Stimulated activated CD8-positive, alpha-beta memory T cell treated with anti-CD3 and anti-CD28 coated beads, Interleukin-15, amount 100 ng/mL, for 24 hours (primary cell): ENCODE measurements around the gene AK5.

Experiments
- DNase-seq: peaks from one replicate; pipeline ENCODE4 v3.0.0-alpha.2; 2020; ENCODE audit warnings: low read depth

The AK5 gene

DNA sequence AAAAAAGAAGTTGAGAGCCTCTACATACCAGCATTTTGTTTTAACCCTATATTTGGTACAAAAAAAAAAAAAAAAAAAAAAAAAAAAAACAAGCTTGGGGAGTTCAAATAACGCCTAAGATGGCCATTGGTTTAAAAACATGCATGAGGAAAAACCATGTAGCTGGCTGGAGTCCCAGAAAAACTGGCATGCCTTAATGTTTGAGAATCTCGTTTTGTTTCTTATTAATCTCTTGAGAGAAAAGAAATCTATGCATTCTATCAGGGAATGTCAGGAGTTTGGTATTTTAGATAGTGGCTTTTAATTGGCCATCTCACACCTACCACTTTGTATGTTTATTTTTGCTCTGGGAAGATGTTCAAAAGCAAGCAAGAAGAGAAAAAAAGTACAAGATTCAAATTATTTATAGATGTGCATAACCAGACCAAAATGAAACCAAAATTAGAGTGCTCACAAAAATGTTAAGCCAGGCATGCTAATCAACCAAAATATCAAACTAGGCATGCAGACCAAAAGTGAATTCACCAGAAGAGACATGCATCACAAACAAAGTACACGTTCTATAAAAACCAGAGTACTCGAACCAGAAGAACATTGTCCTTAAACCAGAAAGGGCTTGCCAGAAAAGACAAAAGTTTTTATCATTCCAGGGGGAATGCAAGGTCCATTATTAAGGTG, 156.6 kb downstream of the AK5 start:
- no peak for DNase-seq

DNA sequence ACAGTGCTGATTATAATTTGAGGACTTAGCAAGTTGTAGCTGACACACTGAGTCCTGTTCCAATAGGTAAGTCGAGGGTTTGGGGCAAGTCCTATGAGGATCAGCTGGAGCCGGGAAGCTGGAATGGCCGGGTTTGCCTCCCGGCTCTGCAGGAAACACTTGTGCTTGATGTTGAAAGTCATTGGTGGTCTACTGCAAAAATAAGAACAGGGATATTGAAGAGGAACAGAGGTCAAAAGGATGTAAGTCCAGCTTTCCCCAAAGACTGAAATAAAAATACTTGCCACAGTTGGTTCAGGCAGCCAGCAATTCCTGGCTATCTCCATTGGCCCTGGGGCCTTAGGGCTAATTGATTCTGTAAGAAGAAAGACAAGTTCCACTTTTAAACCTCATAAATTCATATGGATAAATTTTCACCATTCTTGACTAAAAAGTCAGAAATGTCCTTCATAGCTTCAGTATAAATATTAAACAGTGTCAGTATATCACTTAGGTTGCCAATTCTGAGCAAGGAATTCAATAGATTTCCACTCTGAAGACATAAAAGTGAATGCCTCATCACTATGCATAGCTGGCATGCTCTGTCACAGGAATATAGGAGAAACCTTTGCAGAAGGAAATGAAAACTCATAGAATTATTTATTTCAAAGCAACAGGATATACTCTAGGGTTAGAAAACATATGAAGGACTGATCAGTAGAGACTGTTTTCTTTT, 165.2 kb downstream of the AK5 start:
- no peak for DNase-seq

DNA sequence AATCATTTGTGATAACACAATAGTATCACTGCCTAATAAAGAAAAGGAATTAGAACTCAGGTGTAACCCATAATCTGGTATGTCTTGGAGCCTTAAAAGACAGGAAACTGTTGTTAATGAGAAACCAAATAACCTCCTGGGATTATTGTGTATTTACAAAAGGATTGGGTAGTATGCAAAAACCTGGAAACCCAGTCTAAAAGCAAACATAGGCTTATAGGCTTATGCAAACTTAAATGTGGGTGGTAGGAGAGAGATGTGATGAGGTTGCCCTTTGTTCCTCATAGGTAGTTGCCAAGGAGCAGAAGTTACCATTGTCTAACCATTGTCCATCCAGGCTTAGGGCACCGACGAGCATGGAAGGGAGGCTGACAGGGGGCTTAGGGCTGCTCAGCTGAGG, 165.8 kb downstream of the AK5 start:
- DNase-seq: no peak

DNA sequence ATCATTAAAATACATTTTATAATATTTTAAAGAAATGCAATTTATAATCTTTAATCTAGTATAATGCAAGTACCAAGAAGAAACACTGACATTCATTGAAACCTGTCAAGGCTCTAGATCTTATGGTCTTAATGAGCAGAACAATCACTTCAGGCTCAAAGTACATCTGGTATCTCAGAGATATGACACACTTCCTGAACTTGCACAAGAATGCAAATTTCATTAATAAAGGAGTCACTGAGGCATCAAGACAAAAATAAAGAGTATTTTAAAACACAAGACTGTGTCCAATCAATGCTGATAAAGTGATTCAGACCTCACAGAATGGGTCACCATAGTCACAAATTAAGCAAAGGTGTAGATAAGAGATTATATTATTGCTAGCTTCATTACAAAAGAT, 178.1 kb downstream of the AK5 start:
- no peak for DNase-seq

DNA sequence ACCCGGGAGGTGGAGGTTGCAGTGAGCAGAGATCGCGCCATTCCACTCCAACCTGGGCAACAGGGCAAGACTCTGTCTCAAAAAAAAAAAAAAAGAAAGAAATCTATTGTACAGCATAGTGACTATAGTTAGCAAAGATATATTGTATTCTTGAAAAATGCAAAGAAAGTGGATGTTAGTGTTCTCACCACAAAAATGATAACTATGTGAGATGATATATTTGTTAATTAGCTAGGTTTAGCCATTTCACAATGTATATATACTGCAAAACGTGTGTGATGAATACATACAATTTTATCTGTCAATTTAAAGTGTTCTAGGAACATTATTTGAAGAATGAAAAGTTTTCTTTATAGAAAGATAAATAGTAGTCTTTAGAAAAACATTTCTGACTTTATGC, 179.9 kb downstream of the AK5 start:
- no peak for DNase-seq

DNA sequence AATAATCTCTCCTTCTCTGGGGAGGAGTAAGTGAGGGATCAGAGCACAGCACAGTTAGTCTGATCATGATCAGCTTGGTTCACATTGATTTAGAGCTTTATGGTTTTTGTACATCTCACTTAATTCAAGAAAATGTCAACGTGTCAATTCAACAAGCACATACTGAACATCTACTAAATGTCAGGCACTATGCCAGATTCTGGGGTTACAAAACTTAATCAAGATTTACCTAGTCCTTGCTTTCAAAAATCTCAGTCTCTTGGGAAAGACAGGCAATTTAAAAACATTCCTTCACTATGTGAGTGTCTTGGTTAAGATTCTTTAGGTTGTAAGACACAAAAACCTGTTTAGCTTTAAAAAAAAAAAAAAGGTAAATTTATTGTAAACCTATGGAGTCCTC, 181.4 kb downstream of the AK5 start:
- DNase-seq: no peak

DNA sequence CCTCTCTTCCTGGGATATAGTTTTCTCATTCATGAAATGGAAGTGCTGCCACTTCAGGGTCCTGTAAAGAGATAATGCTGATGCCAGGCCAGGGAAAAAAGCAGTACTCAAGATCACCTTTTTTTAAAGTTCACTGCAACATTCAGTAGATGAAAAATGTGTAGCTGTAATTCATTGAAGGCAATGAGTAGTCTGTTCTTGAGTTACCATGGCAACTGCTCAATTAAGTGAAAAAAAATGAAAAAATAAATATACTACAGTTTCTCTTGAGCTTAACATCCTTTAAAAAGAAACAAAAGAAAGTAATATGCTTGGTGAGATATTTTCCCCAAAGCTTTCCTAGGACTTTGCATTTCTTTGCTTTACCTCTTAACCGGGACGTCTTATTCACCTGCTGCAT, 183.3 kb downstream of the AK5 start:
- DNase-seq: no peak

DNA sequence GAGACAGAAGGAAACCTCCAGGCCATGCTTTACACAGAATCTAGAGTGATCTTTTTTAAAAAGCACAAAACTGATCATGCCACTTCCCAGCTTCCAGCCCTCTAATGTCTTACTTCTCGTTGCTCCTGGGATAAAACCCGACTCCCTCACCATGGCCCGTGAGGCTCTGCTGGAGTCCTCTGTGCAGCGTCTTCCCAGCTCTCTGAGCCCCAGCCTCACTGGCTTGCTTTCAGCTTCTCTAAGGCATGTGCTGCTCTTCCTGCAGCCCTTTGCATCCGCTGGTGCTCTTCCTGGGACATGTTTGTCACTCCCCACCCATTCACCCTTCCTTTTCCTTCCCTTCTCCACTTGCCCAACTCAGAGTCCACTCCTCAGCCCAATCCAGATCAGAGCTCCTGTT, 184.1 kb downstream of the AK5 start:
- DNase-seq: no peak

DNA sequence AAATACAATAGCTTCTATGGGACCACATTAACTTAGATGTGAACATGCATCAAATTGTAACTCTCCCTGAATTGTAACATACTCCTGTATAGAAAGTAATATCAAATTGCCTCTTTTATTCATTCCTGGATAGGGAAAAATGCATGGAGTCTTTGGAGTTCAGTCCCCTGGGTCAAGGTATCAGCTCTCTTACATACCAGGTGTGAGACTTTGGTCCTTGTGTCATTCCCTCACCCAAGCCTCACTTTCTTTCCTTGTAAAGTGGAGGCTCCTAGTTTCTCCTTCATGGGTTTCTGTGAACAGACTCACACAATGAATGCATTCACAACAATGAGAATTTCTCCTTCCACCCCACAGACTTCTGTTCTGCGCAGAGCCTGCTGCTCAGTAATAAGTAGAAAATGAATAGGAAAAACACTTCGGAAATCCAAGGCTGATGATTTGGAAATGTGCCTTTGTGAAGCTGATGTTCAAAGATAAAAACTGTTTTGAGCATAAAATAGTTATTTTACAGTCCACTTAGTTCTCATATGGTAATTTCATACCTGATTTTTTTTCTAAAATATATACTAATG, 185.3 kb downstream of the AK5 start:
- no peak for DNase-seq

DNA sequence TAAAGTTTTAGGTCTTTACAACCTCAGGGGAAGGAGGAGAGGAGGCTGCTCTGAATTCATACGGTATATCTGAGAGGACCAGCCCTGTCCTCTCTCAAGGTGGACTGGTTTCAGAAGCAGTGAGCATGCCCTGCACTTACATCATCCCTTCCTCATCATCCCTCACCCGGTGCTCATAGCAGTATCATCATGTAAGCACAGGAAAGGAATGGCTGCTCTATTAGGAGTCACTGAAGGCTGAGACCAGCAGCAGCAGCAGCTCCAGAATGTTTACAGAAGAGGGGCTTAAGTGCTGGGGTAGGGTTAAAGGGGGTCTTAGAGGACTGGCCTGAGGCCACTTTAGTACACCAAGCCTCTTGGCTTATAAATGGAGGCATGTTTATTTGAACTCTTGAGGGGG, 185.9 kb downstream of the AK5 start:
- no peak for DNase-seq

DNA sequence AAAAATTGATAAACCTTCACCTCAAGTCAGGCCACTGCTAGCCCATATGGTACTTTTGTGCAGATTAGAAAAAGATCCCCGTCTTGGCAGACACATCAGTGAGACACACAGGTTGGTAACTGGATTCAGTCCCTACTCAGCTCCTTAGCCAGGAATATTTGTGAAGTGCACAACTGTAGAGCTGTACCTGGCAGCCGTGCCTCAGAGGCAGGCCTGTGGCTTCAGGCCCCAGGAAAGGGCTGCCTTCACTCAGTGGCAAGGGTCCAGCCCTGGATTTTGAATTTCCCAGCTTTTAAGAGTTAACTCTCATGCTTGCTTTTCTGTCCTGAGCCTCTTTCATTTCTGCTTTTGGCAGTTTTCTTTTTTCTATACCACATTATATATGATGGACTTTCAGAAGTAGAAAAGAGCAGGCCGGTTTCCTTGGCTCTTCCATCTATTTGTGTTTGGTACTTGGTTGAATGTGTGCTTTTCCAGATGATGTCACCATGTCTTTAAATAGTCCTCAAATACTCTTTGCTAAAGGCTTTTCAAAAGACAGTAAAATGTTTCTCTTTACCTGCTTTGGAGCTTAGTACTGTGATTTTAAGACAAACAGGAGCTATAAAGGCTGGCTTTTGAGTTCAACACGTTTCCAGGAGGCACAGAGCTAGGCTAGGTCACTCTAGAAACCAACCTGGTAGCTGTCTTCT, 186.6 kb downstream of the AK5 start:
- no peak for DNase-seq

DNA sequence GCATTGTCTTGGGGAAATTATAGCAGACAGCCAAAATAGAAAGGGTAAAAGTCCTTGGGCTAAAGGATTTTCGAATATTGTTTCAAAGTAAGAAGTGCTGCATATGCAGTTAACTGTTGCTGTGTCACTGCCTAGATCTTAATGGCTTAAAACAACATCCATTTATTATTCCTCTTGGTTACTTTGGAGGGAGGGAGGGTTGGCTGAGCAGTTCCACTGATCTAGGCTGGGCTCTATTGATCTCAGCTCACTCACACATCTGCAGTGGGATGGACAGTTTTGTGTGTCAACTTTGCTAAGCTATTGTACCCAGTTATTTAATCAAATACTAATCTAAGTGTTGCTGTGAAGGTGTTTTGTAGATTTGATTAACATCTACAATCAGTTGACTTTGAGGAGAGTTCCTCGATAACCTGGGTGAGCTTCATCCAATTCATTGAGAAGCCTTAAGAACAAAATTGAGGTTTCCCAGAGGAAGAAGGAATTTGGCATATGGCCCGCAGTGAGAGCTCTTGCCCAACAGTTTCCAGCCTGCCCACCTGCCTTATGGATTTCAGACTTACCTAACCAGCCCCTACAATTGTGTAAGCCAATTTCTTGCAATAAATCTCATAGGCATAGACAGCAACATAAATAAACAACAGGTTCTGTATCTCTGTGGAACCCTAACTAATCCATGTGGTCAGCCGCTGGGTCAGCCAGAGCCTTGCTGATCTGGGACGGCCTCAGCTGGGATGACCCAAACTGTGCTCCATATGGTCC, 187.3 kb downstream of the AK5 start:
- no peak for DNase-seq

DNA sequence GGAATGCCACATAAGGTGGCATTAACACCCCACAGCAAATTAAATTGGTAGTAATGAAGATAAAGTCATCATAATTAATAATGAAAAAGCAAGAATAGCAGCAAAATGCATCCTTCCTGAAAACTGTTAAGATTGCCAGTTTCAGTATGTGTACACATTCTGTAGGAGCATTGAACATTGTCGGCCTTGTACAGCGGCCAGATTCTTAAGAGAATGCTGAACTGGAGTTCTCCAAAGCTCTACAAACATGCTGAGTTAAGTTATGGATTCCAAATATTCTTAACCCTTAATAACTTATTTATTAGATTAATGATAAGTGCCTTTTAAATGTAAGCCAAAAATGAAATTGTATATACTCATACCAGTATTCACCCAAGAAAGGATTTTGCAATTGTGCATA, 189.9 kb downstream of the AK5 start:
- DNase-seq: no peak

DNA sequence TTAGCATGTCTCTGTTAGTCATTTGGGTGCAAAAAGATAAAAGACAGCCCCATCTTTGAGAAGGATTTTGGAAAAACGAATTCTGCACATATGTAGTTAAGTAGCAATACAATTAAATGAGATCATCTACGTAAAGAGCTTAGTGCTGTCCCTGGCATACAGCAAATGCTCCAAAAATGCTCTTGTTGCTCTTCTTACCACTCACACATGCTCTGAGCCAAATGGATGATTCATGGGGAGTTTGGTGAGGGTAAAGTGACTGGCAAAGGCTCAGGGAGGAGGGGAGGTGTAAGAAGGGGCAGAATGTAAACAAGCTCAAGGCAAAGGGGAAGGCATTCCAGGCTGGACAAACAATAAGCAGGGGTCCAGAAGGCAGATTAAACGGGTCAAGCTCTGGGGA, 191.9 kb downstream of the AK5 start:
- no peak for DNase-seq

DNA sequence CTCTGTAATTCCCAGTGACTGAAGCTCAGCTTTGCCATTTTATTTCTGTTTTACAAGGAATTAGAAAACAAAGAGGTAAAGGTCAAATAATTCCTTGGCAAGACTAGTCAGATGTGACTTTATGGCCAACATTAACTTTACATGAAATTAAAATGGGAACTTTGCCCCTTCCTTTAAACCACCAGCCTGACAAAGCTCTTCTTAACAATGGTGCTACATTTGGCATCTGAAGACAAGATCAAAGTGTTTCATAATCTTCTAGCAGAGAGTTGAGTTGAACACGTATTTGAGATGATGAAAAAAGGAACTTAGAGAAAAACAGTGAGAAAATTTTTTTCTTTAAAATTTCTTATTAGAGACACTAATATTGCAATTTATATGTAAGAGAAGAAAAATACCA, 193.8 kb downstream of the AK5 start:
- no peak for DNase-seq

DNA sequence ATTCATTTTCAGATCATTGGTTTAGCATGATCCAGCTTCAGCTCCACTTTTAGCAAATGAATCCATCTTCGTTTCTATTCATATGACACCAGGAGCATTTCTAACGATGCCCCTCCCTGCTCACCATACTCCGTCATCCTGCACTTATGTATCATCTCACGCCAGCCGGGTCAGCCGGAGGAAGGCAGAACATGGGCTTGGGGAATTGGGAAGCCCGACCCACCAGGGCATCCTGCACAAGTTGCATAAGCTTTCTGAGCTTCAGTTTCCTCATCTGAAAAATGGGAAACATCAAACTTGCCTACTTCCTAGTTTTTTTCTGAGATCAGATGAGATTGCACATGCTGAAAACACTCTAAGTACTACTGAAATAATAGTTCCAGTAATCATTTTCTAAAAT, 194.7 kb downstream of the AK5 start:
- no peak for DNase-seq

DNA sequence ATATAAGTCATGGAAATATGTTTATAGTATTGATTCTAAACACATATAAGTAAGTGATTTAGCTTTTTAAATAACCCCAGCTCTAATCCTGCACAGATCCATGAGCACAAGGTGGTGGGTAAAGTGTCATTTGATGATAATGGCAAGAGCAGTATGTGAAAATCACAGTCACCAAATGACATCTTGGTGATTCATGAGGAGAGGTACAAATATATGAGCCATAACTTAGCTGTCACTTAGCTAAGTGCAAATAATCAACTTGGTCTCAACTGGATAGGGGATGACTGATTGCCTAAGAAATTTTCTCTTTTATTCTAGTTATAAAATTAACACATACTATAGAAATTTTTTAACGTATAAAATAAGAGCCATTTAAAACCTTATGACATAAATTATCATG, 202.5 kb downstream of the AK5 start:
- no peak for DNase-seq

DNA sequence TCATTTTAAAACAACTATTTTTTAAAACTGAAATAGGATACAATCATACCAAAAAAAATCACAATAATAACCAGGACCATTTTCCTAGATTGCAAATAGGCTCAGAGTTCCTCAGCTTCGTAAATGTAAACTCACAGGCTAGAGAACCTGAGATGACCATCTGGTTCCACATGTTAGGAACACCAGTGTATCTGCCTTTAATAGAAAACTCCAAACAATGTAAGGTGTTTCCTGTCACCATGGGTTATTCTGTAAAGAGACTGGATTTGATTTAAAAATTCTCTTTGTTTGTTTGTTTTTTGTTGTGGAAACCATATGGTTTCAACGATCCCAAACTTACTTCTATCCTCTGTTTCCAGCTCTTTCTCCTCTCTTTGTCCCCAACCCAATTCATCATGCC, 203.1 kb downstream of the AK5 start:
- DNase-seq: no peak

DNA sequence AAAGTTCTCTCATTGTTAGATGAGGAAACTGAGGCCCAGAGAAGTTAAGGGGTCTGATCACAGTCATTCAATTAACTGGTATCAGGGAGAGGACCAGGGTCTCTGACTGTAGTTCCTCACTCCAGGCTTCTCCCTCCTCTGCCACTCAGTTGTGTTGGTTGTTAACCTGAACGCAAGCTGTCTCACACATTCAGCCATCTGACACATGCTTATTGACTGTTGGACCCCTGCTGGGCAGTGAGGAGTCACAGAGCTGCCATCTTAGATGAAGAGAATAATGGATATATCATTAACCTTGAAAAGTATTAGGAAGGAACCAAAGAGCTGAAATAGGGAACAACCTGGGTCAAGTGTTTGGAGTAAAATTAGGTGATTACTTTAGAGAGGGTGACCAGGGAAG, 205.8 kb downstream of the AK5 start:
- DNase-seq: no peak

DNA sequence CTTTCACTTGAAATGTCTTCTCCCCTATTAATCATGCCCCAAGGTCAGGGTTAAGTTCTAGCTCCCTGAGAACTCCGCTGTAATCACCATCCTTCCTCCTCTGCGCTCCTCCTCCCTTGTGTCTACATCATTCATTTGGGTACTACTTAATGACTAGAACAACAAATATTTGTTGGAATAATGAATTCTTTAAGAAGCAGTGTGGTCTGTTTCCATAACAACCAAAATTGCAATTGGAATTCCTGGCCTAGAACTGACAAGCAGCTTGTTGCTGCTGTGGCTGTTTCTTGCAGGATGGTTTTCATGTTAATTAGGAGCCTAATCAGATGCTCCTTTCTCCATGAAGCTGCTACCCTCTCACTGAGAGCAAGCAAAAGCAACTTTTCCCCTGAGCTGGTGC, 208.1 kb downstream of the AK5 start:
- no peak for DNase-seq

DNA sequence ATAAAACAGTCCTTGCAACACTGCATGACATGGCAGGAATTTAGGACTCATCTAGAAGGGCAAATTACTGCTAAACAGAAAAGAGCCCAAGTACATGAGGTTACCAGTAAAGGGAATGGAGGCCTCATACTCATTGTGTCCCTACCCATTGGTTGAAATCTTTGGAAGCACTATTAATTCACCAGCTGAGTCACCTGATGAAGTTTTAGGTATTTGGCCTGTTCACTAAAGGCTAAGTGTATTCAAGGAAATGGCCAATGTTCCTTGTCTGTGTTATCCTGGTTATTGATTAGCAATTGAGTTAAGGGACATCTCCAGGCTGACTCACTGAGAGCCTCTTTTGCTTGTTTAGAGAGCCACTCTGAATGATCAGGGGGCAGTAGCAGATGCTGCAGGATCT, 212.2 kb downstream of the AK5 start:
- no peak for DNase-seq

DNA sequence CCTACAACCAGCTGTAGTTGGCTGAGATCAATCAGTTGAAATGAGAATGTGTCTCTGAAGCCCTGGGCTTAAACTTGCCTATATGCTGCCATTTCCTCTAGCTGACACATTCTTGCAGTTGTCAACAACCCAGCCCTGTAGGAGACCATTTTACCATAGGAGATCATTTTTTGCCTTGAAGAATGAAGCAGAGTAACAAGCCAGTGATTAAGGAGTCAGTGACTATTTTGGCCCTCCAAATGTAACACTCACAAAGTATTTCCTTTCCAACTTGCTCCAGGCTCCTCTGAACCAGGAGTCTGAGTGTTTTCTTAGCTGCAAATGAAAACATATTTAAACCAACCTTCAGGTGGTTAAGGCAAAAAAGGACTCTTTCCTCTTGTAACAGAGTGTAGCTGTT, 217.1 kb downstream of the AK5 start:
- no peak for DNase-seq

DNA sequence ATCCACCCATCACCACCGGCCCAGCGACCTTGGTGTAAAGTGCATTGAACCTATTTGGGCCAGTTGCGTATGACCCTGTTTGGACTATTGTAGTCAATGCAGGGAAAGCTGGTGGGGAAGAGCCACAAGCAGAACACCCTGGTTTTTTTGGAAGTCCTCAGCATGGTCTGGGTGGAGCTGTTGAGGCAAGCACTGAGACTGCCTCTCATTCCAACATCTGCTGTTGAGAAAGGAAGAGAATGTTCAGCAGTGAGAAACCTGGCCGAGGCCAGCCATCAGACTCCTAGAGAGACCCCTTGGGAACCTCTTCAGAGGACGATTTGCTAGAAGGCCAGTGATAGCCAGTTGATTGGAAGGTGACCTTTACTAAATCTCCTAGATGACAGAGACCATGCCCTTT, 217.6 kb downstream of the AK5 start:
- no peak for DNase-seq
